Measurements from ENCODE around the gene TBC1D17.

Gene TBC1D17

DNA sequence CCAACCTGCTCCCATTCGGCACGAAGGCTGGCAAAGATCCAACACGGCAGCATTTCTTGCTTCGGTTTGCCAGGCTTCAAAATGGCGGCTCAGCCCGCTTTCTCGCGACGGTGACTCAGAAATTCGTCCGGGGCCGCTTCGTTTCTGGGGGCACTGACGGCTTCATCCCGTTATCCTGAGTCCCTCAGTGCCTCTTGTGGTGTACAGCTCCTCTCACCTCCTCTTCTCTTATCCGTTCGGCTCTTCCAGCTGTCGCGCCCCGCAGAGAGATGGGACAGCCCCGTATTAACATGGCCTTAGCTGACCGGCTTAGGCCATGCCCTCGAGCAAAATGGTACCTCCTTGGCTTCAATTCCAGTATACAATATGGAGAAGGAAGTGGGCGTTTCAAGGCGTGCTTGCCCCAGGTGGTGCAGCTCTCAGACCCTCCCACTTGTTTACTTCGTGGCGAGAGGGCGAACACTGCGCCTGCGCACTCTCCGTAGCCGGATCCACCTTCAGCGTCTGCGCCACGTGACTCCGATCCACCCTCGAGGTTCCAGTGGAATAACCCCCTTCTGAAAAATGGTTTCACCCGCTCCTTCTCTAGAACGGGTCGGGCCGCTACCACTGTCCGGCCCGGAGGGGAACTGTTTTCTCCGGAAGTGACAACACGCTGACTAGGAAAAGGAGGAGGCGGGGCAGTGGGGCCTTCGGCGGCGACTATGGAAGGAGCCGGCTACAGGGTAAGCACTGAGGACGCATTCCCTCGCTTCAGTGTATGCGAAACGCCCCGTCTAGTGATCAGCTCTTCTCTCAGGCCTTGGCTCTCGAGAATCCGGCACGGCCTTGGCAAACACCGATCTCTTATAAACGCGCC, at the start of gene TBC1D17, which contains the start of gene AKT1S1:
TBC1D17 (plus strand) TSS at position 683 of the 859 bp plus-strand sequence; CDS start at position 705, 22 bp downstream.
AKT1S1 (minus strand) TSS at position 336 of the 859 bp plus-strand sequence. CDS start 4,060 bp downstream, outside the sequence.
- Histone ChIP-seq H3K4me3 (peak within 1 kb of the TSS; percentile 86), H3K4me1 (peaks cover 46% of the 10 kb centered on the region), H4K20me1 (no peaks in the 10 kb centered on the region; the same call in 1 of the 2 replicates), H3K4me2 (peak within 1 kb of the TSS; percentile 95), H3K9ac (peak within 1 kb of the TSS; percentile 96), H3K27me3 (no peaks in the 10 kb centered on the region), H3K9me3 (no peaks in the 10 kb centered on the region), H3K27ac (peak within 1 kb of the TSS; percentile 97), H3K36me3 (peaks cover 32% of the 10 kb centered on the region)
- no peak for TF ChIP-seq Cebpa-rat (IDR thresholded peaks at IDR 0.05)

DNA sequence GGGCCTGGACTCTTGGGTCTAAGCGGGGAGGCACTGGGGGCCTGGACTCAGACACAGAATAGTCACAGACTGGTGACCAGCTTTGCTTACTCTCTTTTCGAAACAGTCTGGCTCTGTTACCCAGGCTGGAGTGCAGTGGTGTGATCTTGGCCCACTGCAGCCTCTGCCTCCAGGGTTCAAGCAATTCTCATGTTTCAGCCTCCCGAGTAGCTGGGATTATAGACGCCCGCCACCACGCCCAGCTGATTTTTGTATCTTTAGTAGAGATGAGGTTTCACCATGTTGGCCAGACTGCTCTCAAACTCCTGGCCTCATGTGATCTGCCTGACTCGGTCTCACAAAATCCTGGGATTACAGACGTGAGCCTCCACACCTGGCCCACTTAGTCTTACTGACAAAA, 48.3 kb upstream of the TBC1D17 start:
- Histone ChIP-seq H3K9ac (no peak overlapping the region), H3K27me3 (no peaks in the 10 kb centered on the region), H3K36me3 (peaks cover 96% of the 10 kb centered on the region), H3K9me3 (no peaks in the 10 kb centered on the region), H4K20me1 (peaks cover 83% of the 10 kb centered on the region), H3K4me3 (no peak overlapping the region), H3K4me2 (peak overlapping the region; percentile 42; the same call in 1 of the 2 replicates), H3K4me1 (peaks cover 32% of the 10 kb centered on the region), H3K27ac (no peak overlapping the region)
- no peak for TF ChIP-seq Cebpa-rat (IDR thresholded peaks at IDR 0.05)

DNA sequence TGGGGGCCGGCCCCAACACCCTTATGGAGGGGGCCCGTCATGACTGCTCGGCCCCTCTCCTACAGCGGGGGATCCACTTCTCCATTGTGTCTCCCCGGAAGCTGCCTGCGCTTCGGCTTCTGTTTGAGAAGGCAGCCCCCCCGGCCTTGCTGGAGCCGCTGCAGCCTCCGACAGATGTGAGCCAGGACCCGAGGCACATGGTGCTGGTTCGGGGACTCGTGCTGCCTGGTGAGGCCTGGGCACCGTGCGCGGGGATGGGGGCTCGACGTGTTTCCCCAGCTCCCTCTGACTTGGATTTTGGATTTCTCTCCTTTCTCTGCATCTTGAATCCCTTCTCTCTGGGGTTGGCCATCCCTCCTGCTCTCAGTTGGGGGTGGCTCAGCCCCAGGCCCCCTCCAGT, 47.8 kb upstream of the TBC1D17 start:
- H3K27me3 ChIP-seq = no peaks in the 10 kb centered on the region
- peak overlapping the region; percentile 42 for H3K4me2 ChIP-seq
- peaks cover 81% of the 10 kb centered on the region for H4K20me1 ChIP-seq
- peaks cover 96% of the 10 kb centered on the region for H3K36me3 ChIP-seq
- no peak overlapping the region for H3K9ac ChIP-seq
- H3K9me3 ChIP-seq = no peaks in the 10 kb centered on the region
- H3K27ac ChIP-seq = no peak overlapping the region
- TF ChIP-seq Cebpa-rat (IDR thresholded peaks at IDR 0.05) = no peak
- no peak overlapping the region for H3K4me3 ChIP-seq
- peaks cover 32% of the 10 kb centered on the region for H3K4me1 ChIP-seq

DNA sequence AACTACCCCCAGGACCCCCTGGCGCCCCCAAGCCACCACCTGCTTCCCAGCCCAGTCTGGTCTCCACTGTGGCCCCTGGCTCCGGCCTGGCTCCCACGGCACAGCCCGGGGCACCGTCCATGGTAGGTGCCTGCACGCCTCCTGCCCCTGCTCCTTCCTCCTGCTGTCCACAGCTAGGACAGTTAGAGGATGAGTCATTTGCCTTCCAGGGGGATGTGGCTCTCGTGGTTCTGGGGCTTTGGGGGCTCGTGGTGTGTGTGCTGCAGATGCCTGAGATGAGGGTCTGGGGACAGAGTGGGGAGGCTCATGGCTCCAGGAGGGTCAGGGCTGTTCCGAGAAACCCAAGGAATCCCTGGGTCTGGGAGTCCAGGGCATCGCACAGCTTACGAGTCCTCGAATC, 46.7 kb upstream of the TBC1D17 start:
- H3K27me3 ChIP-seq = no peaks in the 10 kb centered on the region
- no peak overlapping the region for H3K4me3 ChIP-seq
- no peak overlapping the region for H3K4me2 ChIP-seq
- peaks cover 100% of the 10 kb centered on the region for H3K36me3 ChIP-seq
- H3K4me1 ChIP-seq = peaks cover 32% of the 10 kb centered on the region
- TF ChIP-seq Cebpa-rat (IDR thresholded peaks at IDR 0.05) = no peak
- no peak overlapping the region for H3K9ac ChIP-seq
- peaks cover 72% of the 10 kb centered on the region for H4K20me1 ChIP-seq
- no peak overlapping the region for H3K27ac ChIP-seq
- H3K9me3 ChIP-seq = no peaks in the 10 kb centered on the region

DNA sequence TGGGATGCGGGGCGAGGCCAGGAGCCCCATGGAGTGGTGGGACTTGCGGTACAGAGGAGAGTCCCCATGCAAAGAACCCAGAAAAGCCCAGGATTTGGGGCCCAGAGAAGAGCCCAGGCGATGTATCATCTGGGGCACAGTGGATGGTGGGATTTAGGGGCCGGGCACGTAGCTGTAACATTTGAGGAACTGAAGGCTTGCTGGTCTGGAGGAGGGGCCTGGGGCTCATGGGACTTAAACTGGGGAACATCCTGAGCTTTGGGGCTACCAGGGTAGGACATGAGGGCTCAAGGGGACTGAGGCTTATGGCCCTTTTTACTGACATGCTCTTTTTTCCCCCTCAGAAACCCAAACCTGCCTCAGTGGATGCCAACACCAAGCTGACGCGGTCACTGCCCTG, 45.9 kb upstream of the TBC1D17 start:
- TF ChIP-seq Cebpa-rat (IDR thresholded peaks at IDR 0.05) = no peak
- Histone ChIP-seq H3K27me3 (no peaks in the 10 kb centered on the region), H3K4me3 (no peak overlapping the region), H3K9me3 (no peaks in the 10 kb centered on the region), H4K20me1 (peaks cover 65% of the 10 kb centered on the region), H3K9ac (no peak overlapping the region), H3K4me1 (peaks cover 33% of the 10 kb centered on the region), H3K27ac (no peak overlapping the region), H3K36me3 (peaks cover 100% of the 10 kb centered on the region), H3K4me2 (0 out of 2 replicates have a peak overlapping the region, but pooled peaks have one; percentile 14)

DNA sequence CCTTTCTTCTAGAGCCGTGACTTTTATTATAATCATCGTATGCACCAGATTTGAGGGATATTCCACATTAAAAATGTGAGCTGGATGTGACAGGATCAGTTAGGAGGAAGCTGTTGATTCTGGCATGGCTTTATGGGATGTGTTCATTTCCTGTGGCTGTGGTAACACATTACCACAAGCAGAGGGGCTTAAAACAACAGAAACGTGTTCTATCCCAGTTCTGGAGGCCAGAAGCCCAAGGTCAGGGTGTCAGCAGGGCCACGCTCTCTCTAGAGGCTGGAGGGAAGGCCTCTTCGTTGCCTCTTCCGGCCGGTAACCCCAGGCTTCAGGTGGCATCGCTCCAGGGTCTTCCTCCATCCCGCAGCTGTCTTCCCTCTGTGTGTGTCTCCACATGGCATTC, 44.9 kb upstream of the TBC1D17 start:
- Histone ChIP-seq H3K9ac (no peak overlapping the region), H3K9me3 (no peaks in the 10 kb centered on the region), H3K4me1 (peaks cover 35% of the 10 kb centered on the region), H3K4me3 (no peak overlapping the region), H3K27ac (0 out of 2 replicates have a peak overlapping the region, but pooled peaks have one; percentile 23), H3K27me3 (no peaks in the 10 kb centered on the region), H4K20me1 (peaks cover 64% of the 10 kb centered on the region), H3K36me3 (peaks cover 100% of the 10 kb centered on the region), H3K4me2 (peak overlapping the region; percentile 14; the same call in 1 of the 2 replicates)
- TF ChIP-seq Cebpa-rat (IDR thresholded peaks at IDR 0.05) = no peak

DNA sequence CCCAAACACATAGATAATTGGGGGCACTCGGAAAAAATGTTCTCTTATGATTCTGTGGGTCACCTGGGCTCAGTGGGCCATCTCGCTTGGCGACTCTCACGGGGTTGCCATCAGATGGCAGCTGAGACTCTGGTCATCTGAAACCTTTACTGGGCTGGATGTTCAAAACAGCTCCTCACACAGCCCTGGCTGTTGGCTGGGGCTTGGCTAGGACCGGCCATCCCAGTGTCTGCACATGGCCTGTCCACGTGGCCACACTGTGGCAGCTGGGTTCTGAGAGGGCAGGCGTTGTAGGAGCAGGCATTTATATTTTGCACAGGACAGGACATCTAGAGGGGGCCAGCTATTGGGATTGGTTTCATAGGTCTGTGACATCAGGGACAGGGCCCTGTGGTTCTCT, 43.9 kb upstream of the TBC1D17 start:
- no peak for TF ChIP-seq Cebpa-rat (IDR thresholded peaks at IDR 0.05)
- Histone ChIP-seq H3K4me3 (no peak overlapping the region), H3K36me3 (peaks cover 100% of the 10 kb centered on the region), H3K9ac (no peak overlapping the region), H3K4me2 (no peak overlapping the region), H3K27me3 (no peaks in the 10 kb centered on the region), H3K9me3 (no peaks in the 10 kb centered on the region), H3K27ac (no peak overlapping the region), H3K4me1 (peaks cover 32% of the 10 kb centered on the region), H4K20me1 (peaks cover 62% of the 10 kb centered on the region)

DNA sequence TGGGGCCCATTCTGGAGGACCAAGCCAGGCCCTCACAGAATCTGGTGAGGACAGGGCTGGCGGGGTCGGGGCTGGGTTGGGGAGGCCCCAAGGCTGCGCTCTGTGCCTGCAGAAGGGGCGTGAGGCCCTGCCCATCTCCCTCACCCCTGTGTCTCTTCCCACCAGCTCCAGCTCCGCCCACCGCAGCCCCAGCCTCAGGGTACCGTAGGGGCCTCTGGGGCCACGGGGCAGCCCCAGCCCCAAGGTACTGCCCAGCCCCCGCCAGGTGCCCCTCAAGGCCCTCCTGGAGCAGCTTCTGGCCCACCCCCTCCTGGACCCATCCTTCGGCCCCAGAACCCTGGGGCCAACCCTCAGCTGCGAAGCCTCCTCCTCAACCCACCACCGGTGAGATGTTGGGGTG, 41.9 kb upstream of the TBC1D17 start:
- peaks cover 100% of the 10 kb centered on the region for H3K36me3 ChIP-seq
- no peak for TF ChIP-seq Cebpa-rat (IDR thresholded peaks at IDR 0.05)

DNA sequence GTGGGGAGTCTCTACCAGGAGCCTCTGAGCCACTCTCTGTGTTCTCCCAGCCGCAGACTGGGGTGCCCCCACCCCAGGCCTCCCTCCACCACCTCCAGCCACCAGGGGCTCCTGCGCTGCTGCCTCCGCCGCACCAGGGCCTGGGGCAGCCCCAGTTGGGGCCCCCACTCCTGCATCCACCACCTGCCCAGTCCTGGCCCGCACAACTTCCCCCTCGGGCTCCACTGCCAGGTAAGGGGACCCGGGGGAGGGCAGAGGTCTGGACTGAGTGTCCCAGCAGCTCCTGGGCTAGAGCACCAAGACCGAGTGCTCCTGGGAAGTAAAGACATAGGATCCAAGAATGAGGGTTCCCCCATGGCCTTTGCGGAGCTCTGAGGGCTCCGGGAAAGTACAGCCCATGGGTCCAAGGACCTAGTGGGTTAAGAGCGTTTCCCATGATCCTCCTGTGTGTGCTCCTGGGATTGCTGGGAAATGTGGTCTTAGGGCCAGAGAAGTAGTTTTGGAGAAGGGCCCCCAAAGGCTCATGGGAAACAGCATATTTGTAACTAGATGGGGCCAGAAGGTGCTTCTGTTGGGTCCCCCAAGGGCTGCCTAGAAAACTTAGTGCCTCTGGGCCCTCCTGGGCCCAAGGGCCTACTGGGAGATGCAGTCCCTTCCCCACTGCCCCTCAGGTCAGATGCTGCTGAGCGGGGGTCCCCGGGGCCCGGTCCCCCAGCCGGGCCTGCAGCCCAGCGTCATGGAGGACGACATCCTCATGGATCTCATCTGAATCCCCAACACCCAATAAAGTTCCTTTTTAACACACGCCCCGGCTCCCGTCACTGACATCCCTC, 41.1 kb upstream of the TBC1D17 start:
- Histone ChIP-seq H3K9me3 (no peaks in the 10 kb centered on the region), H3K4me1 (peaks cover 13% of the 10 kb centered on the region), H4K20me1 (peaks cover 39% of the 10 kb centered on the region), H3K4me3 (no peak overlapping the region), H3K36me3 (peaks cover 100% of the 10 kb centered on the region), H3K27ac (no peak overlapping the region), H3K9ac (no peak overlapping the region), H3K27me3 (no peaks in the 10 kb centered on the region; the same call in 1 of the 2 replicates), H3K4me2 (no peak overlapping the region)
- TF ChIP-seq Cebpa-rat (IDR thresholded peaks at IDR 0.05) = no peak

More for the DNA sequence above, 41.9 kb upstream of the TBC1D17 start:
- Histone ChIP-seq H3K4me2 (no peak overlapping the region), H3K4me3 (no peak overlapping the region), H3K27me3 (no peaks in the 10 kb centered on the region; the same call in 1 of the 2 replicates), H3K9me3 (no peaks in the 10 kb centered on the region), H3K27ac (no peak overlapping the region), H3K4me1 (peaks cover 13% of the 10 kb centered on the region), H3K9ac (no peak overlapping the region), H4K20me1 (peaks cover 47% of the 10 kb centered on the region)

All from BLaER1 (cell line).